GM23338 (cell line): ENCODE measurements around the gene GALM. TPM values are rescaled to one million over a fixed set of nuclear protein-coding genes. Genes with fewer than 3 reads are reported as not detected.

Experiments
- ATAC-seq: fragments of 200-7000 bp; cut with Tn5 transposase; 3 replicates; pipeline ENCODE4 v1.9.1; 2020
- DNase-seq: peaks from one replicate; pipeline ENCODE4 v3.0.0-alpha.2; 2015; ENCODE audit warnings: low spot score
- H2AFZ ChIP-seq: fragments of 200-600 bp; sonication (generic); 2 replicates; pipeline ENCODE4 v1.8.0; 2016; ENCODE audit warnings: antibody characterized with exemption, mild to moderate bottlenecking, moderate library complexity
- H3F3A ChIP-seq: fragments of 200-600 bp; sonication (generic); replicated peaks from 2 replicates; pipeline ENCODE4 v1.8.0; 2017; ENCODE audit warnings: antibody characterized with exemption, mixed run types, low read depth
- H3K27ac ChIP-seq: fragments of 200-600 bp; sonication (generic); 2 replicates; pipeline ENCODE4 v1.6.1; 2016; ENCODE audit warnings: low read depth
- H3K27me3 ChIP-seq: fragments of 200-600 bp; sonication (generic); 2 replicates; pipeline ENCODE4 v1.8.0; 2016; ENCODE audit warnings: mild to moderate bottlenecking, mixed run types, moderate library complexity; ENCODE audit not compliant: insufficient read depth
- H3K36me3 ChIP-seq: fragments of 200-600 bp; sonication (generic); 2 replicates; pipeline ENCODE4 v1.8.0; 2016; ENCODE audit warnings: mild to moderate bottlenecking; ENCODE audit not compliant: insufficient read depth
- H3K4me1 ChIP-seq: fragments of 200-600 bp; sonication (generic); 2 replicates; pipeline ENCODE4 v1.8.0; 2016; ENCODE audit warnings: mild to moderate bottlenecking, moderate library complexity; ENCODE audit not compliant: insufficient read depth
- H3K4me2 ChIP-seq: fragments of 200-600 bp; sonication (generic); 2 replicates; pipeline ENCODE4 v1.7.1; 2017; ENCODE audit warnings: mixed run types
- H3K4me3 ChIP-seq: fragments of 200-600 bp; sonication (generic); 2 replicates; pipeline ENCODE4 v1.6.1; 2016; ENCODE audit warnings: mixed run types
- H3K79me2 ChIP-seq: fragments of 200-600 bp; sonication (generic); replicated peaks from 2 replicates; pipeline ENCODE4 v1.8.0; 2017; ENCODE audit warnings: mild to moderate bottlenecking; ENCODE audit not compliant: insufficient read depth
- H3K9me2 ChIP-seq: fragments of 200-600 bp; sonication (generic); 2 replicates; pipeline ENCODE4 v1.8.0; 2017; ENCODE audit not compliant: insufficient read depth
- H4K20me1 ChIP-seq: fragments of 200-600 bp; sonication (generic); replicated peaks from 2 replicates; pipeline ENCODE4 v1.8.0; 2017; ENCODE audit warnings: mild to moderate bottlenecking; ENCODE audit not compliant: insufficient read depth
- H3K27ac Mint-ChIP-seq: 2 replicates; pipeline ENCODE4 v1.8.0; 2020; ENCODE audit warnings: inconsistent platforms, mild to moderate bottlenecking, moderate library complexity, mixed read lengths
- H3K27me3 Mint-ChIP-seq: 3 replicates; pipeline ENCODE4 v1.8.0; 2022; ENCODE audit warnings: low read depth, mild to moderate bottlenecking, moderate library complexity, mixed read lengths, inconsistent platforms; ENCODE audit not compliant: insufficient read depth, poor library complexity
- H3K36me3 Mint-ChIP-seq: 3 replicates; pipeline ENCODE4 v1.8.0; 2021; ENCODE audit warnings: low read depth, mild to moderate bottlenecking, inconsistent platforms, moderate library complexity, mixed read lengths
- H3K4me1 Mint-ChIP-seq: 3 replicates; pipeline ENCODE4 v1.8.0; 2020; ENCODE audit warnings: mild to moderate bottlenecking, inconsistent platforms, mixed read lengths
- H3K4me3 Mint-ChIP-seq: 3 replicates; pipeline ENCODE4 v1.8.0; 2021; ENCODE audit warnings: moderate library complexity, mild to moderate bottlenecking, inconsistent platforms, mixed read lengths
- H3K9me3 Mint-ChIP-seq: 3 replicates; pipeline ENCODE4 v1.8.0; 2020; ENCODE audit warnings: moderate library complexity, mild to moderate bottlenecking, inconsistent platforms, mixed read lengths
- CREB1 ChIP-seq: fragments of 250-450 bp; sonication (Bioruptor Pico); IDR thresholded peaks from 2 replicates; pipeline ENCODE4 v1.5.0; 2020; ENCODE audit warnings: low read depth, mild to moderate bottlenecking, moderate library complexity
- CTCF ChIP-seq, 2 experiments: fragments of 200-600 bp in 1 of 2; sonication (generic) in 1 of 2; conservative IDR thresholded peaks; 2 replicates each; pipeline versions ENCODE4 v1.5.1 to v1.6.1; 2016 to 2017; ENCODE audit warnings: antibody characterized with exemption in 2 of 2, low read depth in 2 of 2, mild to moderate bottlenecking in 2 of 2, moderate library complexity in 1 of 2
- ETS1 ChIP-seq: IDR thresholded peaks from 2 replicates; pipeline ENCODE4 v1.6.1; 2016; ENCODE audit warnings: antibody characterized with exemption
- EZH2 ChIP-seq: fragments of 200-600 bp; sonication (generic); IDR thresholded peaks from one replicate; pipeline ENCODE4 v1.8.0; 2017; ENCODE audit warnings: antibody characterized with exemption, mild to moderate bottlenecking, low read depth; ENCODE audit not compliant: unreplicated experiment
- EZH2phosphoT487 ChIP-seq: fragments of 200-600 bp; sonication (generic); IDR thresholded peaks from one replicate; pipeline ENCODE4 v1.8.1; 2018; ENCODE audit warnings: antibody characterized with exemption; ENCODE audit not compliant: unreplicated experiment
- JUNB ChIP-seq: IDR thresholded peaks from one replicate; pipeline ENCODE4 v1.6.1; 2016; ENCODE audit warnings: antibody characterized with exemption; ENCODE audit not compliant: unreplicated experiment
- NANOG ChIP-seq: IDR thresholded peaks from 2 replicates; pipeline ENCODE4 v1.6.1; 2016; ENCODE audit warnings: antibody characterized with exemption, borderline replicate concordance
- POLR2AphosphoS5 ChIP-seq: IDR thresholded peaks from 2 replicates; pipeline ENCODE4 v1.6.1; 2016; ENCODE audit warnings: antibody characterized with exemption, low read depth
- STAT1 ChIP-seq: IDR thresholded peaks from one replicate; pipeline ENCODE4 v1.6.1; 2016; ENCODE audit warnings: antibody characterized with exemption; ENCODE audit not compliant: unreplicated experiment
- ZNF114 ChIP-seq: fragments of 250-450 bp; sonication (Bioruptor Pico); IDR thresholded peaks from 2 replicates; pipeline ENCODE4 v1.5.0; 2020; ENCODE audit warnings: mild to moderate bottlenecking, moderate library complexity
- ZNF331 ChIP-seq: fragments of 250-450 bp; sonication (Bioruptor Pico); IDR thresholded peaks from 2 replicates; pipeline ENCODE4 v1.5.0; 2020; ENCODE audit warnings: low read depth, mild to moderate bottlenecking, moderate library complexity
- ZNF462 ChIP-seq: fragments of 250-450 bp; sonication (Bioruptor Pico); IDR thresholded peaks from 2 replicates; pipeline ENCODE4 v1.5.0; 2020; ENCODE audit warnings: mild to moderate bottlenecking, moderate library complexity
- polyA plus RNA-seq: library from polyadenylated mRNA; unstranded; fragments of >200 nt; fragmentation: Nextera tagmentation; extraction: Ambion mirVana; gene quantifications from 2 replicates; pipeline ENCODE4 v1.2.1, GENCODE V29; 2016
- total RNA-seq: library from RNA; depleted of rRNA; stranded (reverse); fragments of >200 nt; shearing (Covaris generic); gene quantifications from 2 replicates; pipeline ENCODE4 v1.2.3, GENCODE V29; 2014
- TF ChIP-seq, protein P1 (sequence below): IDR thresholded peaks from one replicate; pipeline ENCODE4 v1.6.1; 2018; ENCODE audit warnings: antibody characterized with exemption; ENCODE audit not compliant: unreplicated experiment

GALM gene
- total and polyA plus RNA-seq, 2 experiments from 2014 or later, result 9.3 to 21.6 TPM

DNA sequence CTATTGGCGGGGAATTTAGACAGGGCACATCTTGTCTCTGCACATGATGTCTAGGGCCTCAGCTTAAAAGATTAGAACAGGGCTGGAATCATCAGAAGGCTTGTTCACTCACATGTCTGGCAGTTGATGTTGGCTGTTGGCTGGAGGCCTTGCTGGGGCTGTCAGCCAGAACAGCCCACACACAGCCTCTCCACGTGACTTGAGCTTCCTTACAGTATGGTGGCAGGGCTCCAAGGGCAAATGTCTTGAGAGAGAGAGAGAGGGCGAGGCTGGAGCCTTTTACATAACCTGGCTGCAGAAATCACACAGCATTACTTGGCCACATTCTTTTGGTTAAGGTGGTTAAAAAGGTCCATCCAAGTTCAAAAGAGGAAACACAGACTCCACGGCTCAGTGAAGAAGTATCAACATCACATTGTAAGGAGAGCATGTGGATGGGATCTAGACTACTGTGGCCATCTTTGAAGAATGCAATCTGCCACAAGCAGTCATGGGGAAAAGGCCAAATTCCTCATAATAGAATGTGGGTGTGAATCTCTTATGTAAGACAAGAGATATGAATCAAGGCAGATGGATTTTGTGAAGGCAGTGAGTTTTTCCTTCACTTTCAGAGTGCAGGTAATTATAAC, 54.8 kb downstream of the GALM start:
- Histone ChIP-seq H3K4me1 (no peaks in the 10 kb centered on the region), H3K4me2 (no peak overlapping the region), H3F3A (no peaks in the 10 kb centered on the region), H3K27me3 (no peaks in the 10 kb centered on the region), H3K9me2 (no peaks in the 10 kb centered on the region), H3K4me3 (no peak overlapping the region), H3K36me3 (no peaks in the 10 kb centered on the region), H2AFZ (no peak overlapping the region), H3K27ac (no peak overlapping the region), H4K20me1 (no peaks in the 10 kb centered on the region), H3K79me2 (no peaks in the 10 kb centered on the region)
- TF ChIP-seq CREB1 (CRISPR knock-in tag) (no peak), JUNB (no peak), EZH2phosphoT487 (no peak), ZNF462 (no peak), STAT1 (no peak), ZNF114 (CRISPR knock-in tag) (no peak), POLR2AphosphoS5 (no peak), ZNF331 (CRISPR knock-in tag) (no peak), NANOG (no peak), ETS1 (no peak), CTCF (conservative IDR thresholded peaks at IDR 0.05; ENCODE audit: low read depth in 2 of 2) (no peak), EZH2 (no peak)
- TF ChIP-seq, protein P1, sequence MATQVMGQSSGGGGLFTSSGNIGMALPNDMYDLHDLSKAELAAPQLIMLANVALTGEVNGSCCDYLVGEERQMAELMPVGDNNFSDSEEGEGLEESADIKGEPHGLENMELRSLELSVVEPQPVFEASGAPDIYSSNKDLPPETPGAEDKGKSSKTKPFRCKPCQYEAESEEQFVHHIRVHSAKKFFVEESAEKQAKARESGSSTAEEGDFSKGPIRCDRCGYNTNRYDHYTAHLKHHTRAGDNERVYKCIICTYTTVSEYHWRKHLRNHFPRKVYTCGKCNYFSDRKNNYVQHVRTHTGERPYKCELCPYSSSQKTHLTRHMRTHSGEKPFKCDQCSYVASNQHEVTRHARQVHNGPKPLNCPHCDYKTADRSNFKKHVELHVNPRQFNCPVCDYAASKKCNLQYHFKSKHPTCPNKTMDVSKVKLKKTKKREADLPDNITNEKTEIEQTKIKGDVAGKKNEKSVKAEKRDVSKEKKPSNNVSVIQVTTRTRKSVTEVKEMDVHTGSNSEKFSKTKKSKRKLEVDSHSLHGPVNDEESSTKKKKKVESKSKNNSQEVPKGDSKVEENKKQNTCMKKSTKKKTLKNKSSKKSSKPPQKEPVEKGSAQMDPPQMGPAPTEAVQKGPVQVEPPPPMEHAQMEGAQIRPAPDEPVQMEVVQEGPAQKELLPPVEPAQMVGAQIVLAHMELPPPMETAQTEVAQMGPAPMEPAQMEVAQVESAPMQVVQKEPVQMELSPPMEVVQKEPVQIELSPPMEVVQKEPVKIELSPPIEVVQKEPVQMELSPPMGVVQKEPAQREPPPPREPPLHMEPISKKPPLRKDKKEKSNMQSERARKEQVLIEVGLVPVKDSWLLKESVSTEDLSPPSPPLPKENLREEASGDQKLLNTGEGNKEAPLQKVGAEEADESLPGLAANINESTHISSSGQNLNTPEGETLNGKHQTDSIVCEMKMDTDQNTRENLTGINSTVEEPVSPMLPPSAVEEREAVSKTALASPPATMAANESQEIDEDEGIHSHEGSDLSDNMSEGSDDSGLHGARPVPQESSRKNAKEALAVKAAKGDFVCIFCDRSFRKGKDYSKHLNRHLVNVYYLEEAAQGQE, result no peak
- Mint-ChIP-seq H3K9me3 (no peaks in the 10 kb centered on the region), H3K4me1 (no peaks in the 10 kb centered on the region; the same call in 2 of the 3 replicates), H3K4me3 (no peak overlapping the region), H3K36me3 (no peaks in the 10 kb centered on the region), H3K27ac (no peak overlapping the region), H3K27me3 (peaks cover 5% of the 10 kb centered on the region)
- DNase-seq, result no peak
- no peak for ATAC-seq
